Measurements from ENCODE around the gene ZNF416.

Gene ZNF416

DNA sequence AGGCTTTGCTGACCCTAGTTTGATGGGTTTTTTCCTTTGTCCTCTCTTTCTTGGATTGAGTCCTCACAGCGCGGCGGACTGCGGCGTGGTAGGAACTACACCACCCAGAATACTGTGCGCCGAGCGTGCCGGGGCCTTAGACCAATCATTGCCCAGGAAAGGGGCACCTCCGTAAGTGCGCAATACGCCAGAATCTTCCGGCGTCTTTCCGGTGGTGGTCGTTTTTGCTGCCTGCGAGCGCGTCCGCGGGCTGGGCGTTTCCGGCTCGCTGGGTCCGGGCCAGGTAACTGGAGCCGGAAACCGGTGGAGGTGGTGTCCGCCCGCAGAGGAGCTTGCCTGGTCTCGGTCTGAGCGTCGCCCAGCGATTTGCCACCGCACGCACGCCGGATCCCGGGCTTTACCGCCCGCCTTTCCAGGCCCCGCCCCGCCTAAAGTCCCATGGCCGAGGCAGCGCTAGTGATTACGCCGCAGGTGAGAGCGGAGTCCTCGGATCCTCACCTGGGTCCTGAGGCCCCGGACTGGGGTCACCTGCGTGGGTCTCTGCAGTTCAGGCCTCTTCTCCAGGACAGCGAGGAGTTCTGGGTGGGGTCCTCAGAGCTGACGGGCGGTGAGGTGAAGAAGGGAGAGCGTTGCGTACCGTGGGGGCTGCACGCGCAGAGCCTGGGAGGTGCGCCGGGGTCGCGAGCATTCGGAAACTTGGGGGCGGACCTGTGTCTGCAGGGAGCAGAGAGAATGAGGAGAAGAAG lies 51.4 kb downstream of the ZNF416 start, which contains the start of gene ZNF549:
Gene ZNF549, plus strand, starts transcription at position 221 of the 746 bp plus-strand sequence. Its CDS starts 218 bp downstream, at position 439.
- peaks cover 12% of the 10 kb centered on the region for H3K79me2 ChIP-seq
- H3K27me3 ChIP-seq (ENCODE audit: control insufficient read depth, insufficient read depth, low read length): no peaks in the 10 kb centered on the region
- H3K9me3 ChIP-seq (ENCODE audit: control insufficient read depth, low read length): no peaks in the 10 kb centered on the region
- H3K9ac ChIP-seq: peak within 1 kb of the TSS; percentile 39
- peak within 1 kb of the TSS; percentile 88 for H3K4me3 ChIP-seq (ENCODE audit: low read depth, low read length)
- H3K36me3 ChIP-seq (ENCODE audit: control insufficient read depth, insufficient read depth, low read length): no peaks in the 10 kb centered on the region
- H3K27ac ChIP-seq: peak within 1 kb of the TSS; percentile 71
- H2AFZ ChIP-seq: peak within 1 kb of the TSS; percentile 85
- H3K4me1 ChIP-seq: peaks cover 2% of the 10 kb centered on the region
- TF ChIP-seq, protein P1, sequence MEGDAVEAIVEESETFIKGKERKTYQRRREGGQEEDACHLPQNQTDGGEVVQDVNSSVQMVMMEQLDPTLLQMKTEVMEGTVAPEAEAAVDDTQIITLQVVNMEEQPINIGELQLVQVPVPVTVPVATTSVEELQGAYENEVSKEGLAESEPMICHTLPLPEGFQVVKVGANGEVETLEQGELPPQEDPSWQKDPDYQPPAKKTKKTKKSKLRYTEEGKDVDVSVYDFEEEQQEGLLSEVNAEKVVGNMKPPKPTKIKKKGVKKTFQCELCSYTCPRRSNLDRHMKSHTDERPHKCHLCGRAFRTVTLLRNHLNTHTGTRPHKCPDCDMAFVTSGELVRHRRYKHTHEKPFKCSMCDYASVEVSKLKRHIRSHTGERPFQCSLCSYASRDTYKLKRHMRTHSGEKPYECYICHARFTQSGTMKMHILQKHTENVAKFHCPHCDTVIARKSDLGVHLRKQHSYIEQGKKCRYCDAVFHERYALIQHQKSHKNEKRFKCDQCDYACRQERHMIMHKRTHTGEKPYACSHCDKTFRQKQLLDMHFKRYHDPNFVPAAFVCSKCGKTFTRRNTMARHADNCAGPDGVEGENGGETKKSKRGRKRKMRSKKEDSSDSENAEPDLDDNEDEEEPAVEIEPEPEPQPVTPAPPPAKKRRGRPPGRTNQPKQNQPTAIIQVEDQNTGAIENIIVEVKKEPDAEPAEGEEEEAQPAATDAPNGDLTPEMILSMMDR (IDR thresholded peaks at IDR 0.05): no peak
- H3K4me2 ChIP-seq (ENCODE audit: low read length): peak within 1 kb of the TSS; percentile 94
